Tibial artery (tissue), 4 donors: ENCODE measurements around the gene TTR.

Experiments
- DNase-seq, 2 donors: peaks; one replicate each; pipeline ENCODE4 v3.0.0-alpha.2; 2019
- H3K27ac ChIP-seq, 2 donors: fragments of 200-600 bp; sonication (generic) in 1 of 2; 1 replicate in 1 of 2; 2 replicates in 1 of 2; pipeline ENCODE4 v1.5.1; 2018 to 2019; ENCODE audit warnings: mild to moderate bottlenecking in 1 of 2
- H3K27me3 ChIP-seq, 2 donors: fragments of 200-600 bp; sonication (generic) in 1 of 2; one replicate each; pipeline versions ENCODE4 v1.5.1 to v1.6.0; 2016 to 2019
- H3K36me3 ChIP-seq, 3 donors: fragments of 200-600 bp; sonication (generic) in 2 of 3; one replicate each; pipeline ENCODE4 v1.5.1; 2016 to 2019; ENCODE audit warnings: mild to moderate bottlenecking in 2 of 3
- H3K4me1 ChIP-seq, 4 donors: fragments of 200-600 bp; sonication (generic) in 2 of 4; 1 replicate in 3 of 4; 2 replicates in 1 of 4; pipeline ENCODE4 v1.5.1; 2016 to 2019
- H3K4me3 ChIP-seq, 2 donors: fragments of 200-600 bp; sonication (generic) in 1 of 2; 1 replicate in 1 of 2; 2 replicates in 1 of 2; pipeline ENCODE4 v1.5.1; 2018 to 2019; ENCODE audit warnings: mild to moderate bottlenecking in 2 of 2
- H3K9me3 ChIP-seq, 3 donors: fragments of 200-600 bp; sonication (generic) in 1 of 3; one replicate each; pipeline ENCODE4 v1.5.1; 2016 to 2019
- CTCF ChIP-seq, 2 experiments: fragments of 200-600 bp in 1 of 2; fragments of 450-650 bp in 1 of 2; IDR thresholded peaks; one replicate each; pipeline ENCODE4 v1.5.1; 2017 to 2019; ENCODE audit warnings: antibody characterized with exemption in 2 of 2, mild to moderate bottlenecking in 1 of 2, moderate library complexity in 1 of 2
- intact Hi-C: fragments of 100-400 bp; cut with DNase I; formaldehyde crosslinking; loops from one replicate; pipeline ENCODE4 v1.15.0; 2023; ENCODE audit warnings: low total_unique reads

Gene TTR

GRCh38 chr18:31646332-31647126 lies 54.9 kb downstream of the TTR start:
- no peak for TF ChIP-seq CTCF (IDR thresholded peaks at IDR 0.05)
- H3K4me3 ChIP-seq, result no peak overlapping the region
- no peaks in the 10 kb centered on the region for H3K36me3 ChIP-seq
- DNase-seq, result no peak
- H3K27me3 ChIP-seq, result no peaks in the 10 kb centered on the region
- H3K27ac ChIP-seq, result no peak overlapping the region
- no peaks in the 10 kb centered on the region for H3K4me1 ChIP-seq
- intact Hi-C loops, result no loop called here
- H3K9me3 ChIP-seq, result no peaks in the 10 kb centered on the region

GRCh38 chr18:31647127-31647753 lies 55.6 kb downstream of the TTR start:
- no peaks in the 10 kb centered on the region for H3K36me3 ChIP-seq
- no peaks in the 10 kb centered on the region for H3K9me3 ChIP-seq
- intact Hi-C loops, result no loop called here
- no peak overlapping the region for H3K4me3 ChIP-seq
- no peak for DNase-seq
- no peaks in the 10 kb centered on the region for H3K4me1 ChIP-seq
- H3K27me3 ChIP-seq, result no peaks in the 10 kb centered on the region
- TF ChIP-seq CTCF (IDR thresholded peaks at IDR 0.05), result no peak
- H3K27ac ChIP-seq, result no peak overlapping the region
